22Rv1 (cell line): ENCODE measurements around the gene CROCC.

Experiments used
- CTCF ChIP-seq: fragments of 450-650 bp; IDR thresholded peaks from 2 replicates; pipeline ENCODE4 v1.5.1; 2017; ENCODE audit warnings: mild to moderate bottlenecking
- ZFX ChIP-seq: fragments of 450-650 bp; IDR thresholded peaks from 2 replicates; pipeline ENCODE4 v1.6.1; 2017; ENCODE audit warnings: antibody characterized with exemption, borderline replicate concordance

DNA sequence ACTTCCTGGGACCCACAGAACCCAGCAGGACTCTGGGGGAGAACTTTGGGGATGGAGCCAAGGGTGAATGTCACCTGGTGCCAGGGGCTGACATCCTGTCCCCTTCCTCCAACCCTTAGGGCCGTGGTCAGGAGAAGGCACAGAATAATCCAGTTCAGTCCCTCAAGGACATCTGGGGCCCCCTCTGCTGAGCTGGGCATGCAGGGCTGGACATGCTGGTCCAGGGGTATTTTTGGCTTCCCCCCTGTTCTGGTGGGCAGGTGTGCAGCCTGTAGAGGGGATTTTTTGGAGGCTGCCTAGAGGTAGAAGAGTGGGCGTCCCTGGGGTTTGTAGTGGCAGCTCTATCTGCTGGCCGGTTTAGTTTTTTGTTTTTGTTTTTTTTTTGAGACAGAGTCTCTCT is 3.4 kb upstream of the CROCC start:
- TF ChIP-seq CTCF (no peak), ZFX (no peak)
